Hindlimb muscle (tissue), 1 donor: ENCODE data around the gene PPM1D. TPM values are rescaled to one million over a fixed set of nuclear protein-coding genes. Genes with fewer than 3 reads are reported as not detected.
"Not testable (repeated sequence)": the region's sequence is repeated elsewhere in the genome, so short reads cannot be mapped to it uniquely, and the experiment has no call there.

ENCODE experiments used
- DNase-seq: peaks from one replicate; pipeline ENCODE4 v3.0.0-alpha.2; 2013
- polyA plus RNA-seq: library from polyadenylated mRNA; unstranded; fragments of 120-200 nt; gene quantifications from one replicate; pipeline ENCODE4 v1.2.1, GENCODE V29; 2013; ENCODE audit not compliant: insufficient read length

Gene PPM1D
- 9.7 TPM for polyA plus RNA-seq

DNA sequence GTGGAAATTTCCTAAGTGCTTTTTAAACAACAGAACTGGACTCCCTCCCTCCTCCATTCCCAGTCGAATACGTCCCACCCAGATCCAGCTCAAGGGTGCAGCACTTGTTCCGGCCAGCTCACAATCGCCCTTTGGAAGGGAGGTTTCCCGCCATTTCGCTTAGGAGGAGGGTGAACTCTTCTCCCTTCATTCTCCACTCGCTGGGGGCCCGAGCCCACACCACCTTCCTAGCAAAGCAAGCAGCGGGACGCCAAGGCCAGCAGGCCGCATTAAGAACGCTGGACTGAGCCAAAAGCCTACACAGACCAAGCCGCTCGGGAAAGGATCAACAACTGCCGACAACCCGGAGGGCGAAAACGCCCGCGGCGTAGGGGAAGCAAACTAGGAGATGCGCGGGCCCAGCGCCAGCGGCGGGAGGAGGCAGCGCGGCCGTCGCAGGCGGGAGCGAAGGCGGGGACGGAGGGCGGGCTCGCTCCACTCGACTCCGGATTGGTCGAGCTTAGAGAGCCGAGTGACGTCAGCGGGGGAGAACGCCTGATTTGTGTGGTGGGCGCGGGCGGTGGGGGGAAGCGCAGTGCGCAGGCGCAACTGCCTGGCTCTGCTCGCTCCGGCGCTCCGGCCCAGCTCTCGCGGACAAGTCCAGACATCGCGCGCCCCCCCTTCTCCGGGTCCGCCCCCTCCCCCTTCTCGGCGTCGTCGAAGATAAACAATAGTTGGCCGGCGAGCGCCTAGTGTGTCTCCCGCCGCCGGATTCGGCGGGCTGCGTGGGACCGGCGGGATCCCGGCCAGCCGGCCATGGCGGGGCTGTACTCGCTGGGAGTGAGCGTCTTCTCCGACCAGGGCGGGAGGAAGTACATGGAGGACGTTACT is at the start of gene PPM1D:
TSS of gene PPM1D (plus strand) at position 574 of the 870 bp plus-strand sequence. CDS start at position 796, 222 bp downstream.
- peak; percentile 100 for DNase-seq

DNA sequence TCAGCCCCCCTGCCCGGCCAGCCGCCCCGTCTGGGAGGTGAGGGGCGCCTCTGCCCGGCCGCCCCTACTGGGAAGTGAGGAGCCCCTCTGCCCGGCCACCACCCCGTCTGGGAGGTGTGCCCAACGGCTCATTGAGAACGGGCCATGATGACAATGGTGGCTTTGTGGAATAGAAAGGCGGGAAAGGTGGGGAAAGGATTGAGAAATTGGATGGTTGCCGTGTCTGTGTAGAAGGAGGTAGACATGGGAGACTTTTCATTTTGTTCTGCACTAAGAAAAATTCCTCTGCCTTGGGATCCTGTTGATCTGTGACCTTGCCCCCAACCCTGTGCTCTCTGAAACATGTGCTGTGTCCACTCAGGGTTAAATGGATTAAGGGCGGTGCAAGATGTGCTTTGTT is 47.7 kb upstream of the PPM1D start:
- not testable (repeated sequence) for DNase-seq

DNA sequence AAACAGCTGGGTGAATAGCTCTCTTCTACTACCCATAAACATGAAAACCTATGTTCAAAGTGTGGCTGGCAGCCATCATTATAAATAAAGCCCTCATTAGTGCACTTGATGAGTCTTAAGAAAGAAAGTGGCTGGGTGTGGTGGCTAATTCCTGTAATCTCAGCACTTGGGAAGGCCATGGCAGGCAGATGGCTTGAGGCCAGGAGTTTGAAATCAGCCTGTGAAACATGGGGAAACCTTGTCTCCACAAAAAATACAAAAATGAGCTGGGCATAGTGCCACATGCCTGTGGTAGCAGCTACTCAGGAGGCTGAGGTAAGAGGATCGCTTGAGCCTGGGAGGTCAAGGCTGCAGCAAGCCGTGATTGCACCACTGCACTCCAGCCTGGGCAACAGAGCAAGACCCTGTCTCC is 45.6 kb upstream of the PPM1D start:
- no peak for DNase-seq

DNA sequence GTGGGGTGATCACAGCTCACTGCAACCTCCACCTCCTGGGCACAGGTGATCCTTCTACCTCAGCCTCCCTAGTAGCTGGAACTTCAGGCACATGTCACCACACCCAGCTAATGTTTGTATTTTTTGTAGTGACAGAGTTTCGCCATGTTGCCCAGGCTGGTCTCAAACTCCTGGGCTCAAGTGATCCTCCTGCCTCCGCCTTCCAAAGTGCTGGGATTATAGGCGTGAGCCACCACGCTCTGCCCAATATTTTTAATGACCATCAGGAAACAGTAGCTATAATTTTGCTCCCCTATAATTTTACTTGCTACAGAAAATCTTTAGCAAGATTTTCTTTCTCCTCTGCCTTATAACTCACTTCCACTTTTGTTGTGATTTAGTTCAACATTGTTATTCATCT is 44.2 kb upstream of the PPM1D start:
- no peak for DNase-seq

DNA sequence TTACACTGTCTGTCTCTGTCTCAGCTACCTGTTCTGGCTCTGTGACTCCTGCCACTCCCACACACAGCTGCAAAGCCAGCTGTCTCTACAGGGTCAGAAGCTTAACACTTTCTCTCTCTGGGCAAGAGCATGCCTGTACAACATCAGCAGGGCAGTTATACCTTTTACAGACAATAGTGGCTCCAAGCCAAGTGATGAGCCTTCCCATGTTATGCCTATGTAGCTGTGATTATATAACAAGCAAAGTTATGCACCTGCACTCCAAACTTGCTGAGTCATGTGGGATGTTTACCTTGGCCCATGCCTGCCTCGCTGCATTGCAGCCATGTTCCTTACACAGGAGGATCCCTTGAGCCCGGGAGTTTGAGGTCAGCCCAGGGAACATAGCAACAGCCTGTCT is 42.2 kb upstream of the PPM1D start:
- DNase-seq = no peak

DNA sequence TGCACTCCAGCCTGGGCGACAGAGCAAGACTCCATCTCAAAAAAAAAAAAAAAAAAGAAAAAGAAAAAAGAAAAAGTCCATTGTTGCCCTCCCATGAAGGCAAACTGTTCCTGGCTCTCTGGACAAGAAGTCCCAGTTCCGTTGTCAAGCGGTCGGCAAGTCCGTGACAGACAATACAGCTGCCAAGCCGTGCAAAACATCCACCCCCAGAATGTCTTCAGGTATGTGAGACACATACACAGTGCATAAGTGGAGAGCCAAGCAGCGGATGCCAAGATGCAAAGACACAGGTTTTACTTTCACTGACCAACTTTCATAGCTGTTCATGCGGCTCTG is 40.4 kb upstream of the PPM1D start:
- DNase-seq = no peak

DNA sequence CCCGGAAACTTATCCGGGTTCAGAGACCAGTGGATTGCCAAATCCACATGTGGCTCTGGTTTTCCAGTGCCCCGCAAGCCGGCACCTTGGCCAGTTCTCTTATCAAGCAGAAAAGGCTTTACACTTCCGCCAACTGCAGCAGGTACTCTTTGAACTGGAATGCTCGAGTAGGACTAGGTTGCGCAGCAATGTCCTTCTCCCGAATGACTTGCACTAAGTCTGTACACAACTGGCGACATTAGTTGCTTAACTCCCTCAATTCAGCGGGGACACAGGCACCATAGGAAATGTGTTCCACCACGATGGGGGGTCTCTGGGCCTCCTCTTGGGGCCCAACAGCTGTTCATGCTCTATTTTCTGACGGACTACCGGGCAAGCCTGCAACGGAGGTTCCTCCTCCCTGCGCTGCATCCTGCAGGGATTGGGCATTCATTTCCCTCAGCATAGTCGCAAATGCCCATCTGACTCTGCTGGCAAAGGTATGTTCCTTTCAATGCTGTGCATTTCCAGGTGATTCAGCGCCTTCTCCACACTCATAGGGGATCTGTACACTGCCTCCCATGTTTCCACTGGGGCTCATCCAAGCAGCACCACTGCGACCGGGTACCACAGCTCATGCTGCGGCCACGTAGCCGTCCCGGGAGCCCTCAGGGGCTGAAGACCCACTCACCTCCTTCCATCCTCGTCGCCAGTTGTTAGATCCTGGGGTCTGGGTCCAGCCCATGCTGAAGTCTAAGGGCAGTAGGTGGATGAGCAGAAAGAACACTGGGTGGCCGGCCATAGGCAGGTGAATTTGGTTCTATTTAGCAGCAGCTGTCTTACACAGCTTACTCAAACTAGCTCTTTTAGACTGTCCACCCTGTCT is 39.8 kb upstream of the PPM1D start:
- DNase-seq = no peak

DNA sequence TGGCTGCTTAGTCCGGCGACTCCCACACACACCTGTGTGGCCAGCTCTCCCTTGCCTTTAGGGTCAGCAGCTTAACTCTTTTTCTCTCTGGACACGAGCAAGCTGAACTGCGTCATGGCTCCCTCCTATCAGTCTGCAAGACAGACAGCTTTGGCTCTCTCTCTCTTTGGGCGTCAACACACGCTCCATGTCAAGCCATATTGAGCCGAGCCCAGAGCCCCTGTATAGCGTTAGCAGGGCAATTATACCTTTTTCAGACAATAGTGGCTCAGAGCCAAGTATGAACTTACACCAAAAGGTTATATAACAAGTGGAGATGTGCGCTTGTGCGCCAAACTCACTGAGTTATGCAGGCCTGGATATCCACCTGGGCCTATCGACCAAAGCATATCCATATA is 39.1 kb upstream of the PPM1D start:
- no peak for DNase-seq

DNA sequence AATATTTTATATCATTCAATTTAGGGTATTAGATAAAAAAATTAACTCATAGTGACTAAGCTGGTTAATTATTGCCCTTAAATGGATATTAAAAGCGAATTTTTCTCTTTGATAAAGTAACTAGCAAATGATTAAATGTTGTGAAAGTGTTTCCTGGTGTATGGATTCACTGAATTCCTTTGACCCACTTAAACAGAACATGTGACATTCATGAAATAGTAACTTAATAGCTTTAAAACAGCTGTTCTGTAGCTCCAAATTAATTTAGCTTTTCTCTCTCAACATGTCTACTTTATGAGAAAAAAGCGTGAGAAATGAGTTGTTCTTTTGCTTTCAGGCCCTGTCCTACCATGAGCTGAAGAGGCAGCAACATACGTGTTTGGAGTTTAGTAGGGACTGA is 37.6 kb upstream of the PPM1D start:
- DNase-seq = no peak

DNA sequence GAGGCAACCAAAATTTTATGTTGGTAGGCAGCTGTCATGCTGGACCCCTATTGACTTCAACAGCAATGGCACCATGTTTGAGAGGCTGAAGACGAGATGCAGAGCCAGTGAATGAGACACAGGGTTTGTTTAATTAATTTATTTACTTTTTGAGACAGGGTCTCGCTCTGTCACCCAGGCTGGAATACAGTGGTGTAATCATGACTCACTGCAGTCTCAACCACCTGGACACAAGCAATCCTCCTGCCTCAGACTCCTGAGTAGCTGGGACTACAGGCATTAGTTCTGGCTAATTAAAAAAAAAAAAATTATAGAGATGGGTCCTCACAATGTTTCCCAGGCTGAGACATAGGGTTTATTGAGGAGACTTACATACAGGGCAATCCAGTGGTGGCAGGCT is 36.2 kb upstream of the PPM1D start:
- no peak for DNase-seq

DNA sequence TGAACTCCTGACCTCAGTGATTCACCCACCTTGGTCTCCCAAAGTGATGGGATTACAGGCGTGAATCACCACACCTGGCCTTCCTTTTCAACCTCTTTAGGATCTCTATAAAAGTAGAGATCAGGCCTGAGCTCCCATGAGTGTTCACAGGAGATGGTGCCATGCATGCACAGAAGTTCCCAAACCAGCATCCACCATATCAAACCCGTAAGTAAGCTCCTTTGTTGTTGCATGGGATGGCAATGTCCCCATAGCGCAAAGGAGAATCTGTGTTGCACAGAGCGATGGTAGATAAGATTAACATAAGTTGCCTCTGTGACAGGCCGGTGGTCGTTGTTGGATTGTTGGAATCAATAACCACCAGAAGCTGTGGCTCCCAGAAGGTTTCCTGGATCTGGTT is 34.8 kb upstream of the PPM1D start:
- DNase-seq = no peak

DNA sequence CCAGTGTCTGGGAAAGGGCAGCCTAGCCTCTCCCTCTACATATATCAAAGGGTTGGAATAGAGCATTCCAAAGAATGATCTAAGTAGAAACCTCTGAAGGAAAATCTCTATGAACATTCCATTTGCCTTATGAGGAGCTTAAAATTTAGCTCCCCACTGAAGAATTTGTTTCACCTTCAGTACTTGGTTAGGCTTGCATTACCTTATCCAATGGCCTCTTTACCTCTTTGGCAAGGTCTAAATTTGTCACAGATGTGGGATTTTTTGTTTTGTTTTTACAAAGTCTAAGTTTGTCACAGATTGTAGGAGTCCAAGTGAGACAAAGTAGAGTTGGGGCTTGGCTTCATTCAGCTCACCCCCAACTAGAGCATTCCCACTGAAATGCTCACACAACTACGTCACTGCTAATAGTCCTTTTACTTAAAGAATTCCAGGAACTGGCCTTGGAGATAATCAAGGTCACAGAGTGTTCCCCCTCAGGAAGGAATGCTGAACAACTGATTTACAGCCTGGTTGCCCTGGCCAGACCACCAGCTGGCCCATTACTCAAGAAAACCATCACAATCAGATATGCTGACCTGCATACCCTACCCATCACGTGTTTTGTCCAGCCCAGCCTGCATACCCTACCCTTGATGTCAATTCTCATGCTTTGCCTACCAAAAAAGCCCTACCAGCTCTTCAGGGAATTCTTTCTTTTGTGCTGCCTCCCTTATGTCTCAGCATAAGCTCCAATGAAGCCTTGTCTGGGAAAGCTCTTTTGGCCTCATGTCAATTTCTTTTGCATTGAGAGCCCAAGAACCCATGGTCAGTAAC is 26.5 kb upstream of the PPM1D start:
- DNase-seq = no peak

DNA sequence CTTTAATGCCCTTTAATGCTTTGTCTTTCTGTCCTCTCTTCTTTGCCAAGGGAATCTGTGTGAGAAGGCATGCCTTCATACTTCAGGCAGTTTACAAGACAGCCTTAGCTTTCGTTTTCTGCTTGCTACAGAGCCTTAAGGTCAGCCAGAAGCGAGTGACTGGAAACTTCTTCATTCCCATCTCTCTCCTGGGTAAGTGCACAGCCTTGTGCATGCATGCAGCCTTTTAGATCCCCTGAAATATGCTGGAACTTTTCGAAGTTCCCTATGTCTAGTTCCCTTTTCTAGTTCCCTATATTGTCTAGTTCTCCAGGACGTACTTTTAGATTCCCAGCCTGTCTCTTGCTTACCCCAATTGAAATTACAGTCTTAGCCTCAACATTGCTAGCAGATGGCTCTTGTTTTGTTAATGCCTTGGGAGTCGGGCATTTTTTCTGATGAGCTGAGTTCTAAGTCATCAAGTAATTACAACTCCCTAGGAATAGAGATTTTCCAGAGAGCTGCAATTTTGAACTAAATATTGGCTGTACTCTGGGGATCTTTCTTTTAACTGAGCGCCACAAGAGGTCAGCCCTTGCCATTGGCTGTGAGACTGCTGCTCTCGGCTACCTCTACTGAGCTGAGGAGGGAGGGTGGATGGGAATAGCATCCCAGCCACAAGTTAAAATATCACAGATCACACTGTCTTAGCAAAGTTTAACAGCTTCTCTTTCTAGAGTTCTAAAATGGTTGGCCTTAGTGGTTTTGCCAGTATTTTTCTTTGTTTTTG is 22.7 kb upstream of the PPM1D start:
- peak; percentile 76 for DNase-seq

DNA sequence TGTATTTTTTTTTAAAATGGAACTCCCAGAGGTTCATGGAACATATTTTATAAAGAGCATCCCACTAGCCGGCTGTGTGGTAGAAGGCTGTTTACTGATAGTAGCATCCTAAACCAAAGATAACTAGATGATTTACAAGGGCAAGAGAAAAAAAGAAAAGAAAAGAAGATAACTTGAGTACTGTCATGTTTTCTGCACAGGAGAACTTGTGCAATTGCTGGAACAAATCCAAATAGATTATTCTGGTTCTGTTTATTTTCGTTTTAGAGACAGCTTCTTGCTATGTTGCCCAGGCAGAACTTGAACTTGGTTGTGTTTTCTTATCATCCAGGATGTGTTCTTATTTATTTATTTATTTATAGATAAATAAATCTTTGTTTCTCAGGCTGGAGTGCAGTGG is 20.9 kb upstream of the PPM1D start:
- no peak for DNase-seq

DNA sequence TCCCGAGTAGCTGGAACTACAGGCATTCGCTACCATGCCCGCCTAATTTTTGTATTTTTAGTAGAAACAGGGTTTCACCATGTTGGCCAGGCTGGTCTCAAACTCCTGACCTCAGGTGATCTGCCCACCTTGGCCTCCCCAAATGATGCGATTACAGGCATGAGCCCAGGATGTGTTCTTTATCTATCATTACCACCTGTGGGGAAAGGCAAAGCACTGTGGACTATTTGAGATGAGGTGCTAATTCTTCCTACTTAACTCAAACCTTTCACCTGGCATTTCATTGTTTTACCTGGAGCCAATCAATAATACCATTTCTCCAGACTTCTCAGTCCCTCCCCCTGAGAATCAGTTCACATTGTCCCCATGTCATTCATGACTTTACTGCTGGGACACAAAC is 20.4 kb upstream of the PPM1D start:
- DNase-seq = no peak

DNA sequence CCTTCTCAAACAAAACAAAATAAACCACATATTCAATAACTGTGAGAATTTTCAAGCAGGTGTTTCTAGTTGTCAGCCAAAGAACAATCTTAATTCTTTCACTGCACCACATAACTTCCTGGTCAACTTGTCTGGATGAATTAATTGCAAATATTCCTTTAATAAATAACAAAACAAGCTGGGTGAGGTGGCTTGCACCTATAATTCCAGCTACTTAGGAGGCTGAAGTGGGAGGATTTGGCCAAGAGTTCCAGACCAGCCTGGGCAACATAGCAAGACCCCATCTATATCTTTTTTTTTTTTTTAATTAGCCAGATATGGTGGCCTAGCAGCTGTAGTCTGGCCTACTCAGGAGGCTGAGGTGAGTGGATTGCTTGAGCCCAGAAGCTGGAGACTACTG is 17.0 kb upstream of the PPM1D start:
- no peak for DNase-seq

DNA sequence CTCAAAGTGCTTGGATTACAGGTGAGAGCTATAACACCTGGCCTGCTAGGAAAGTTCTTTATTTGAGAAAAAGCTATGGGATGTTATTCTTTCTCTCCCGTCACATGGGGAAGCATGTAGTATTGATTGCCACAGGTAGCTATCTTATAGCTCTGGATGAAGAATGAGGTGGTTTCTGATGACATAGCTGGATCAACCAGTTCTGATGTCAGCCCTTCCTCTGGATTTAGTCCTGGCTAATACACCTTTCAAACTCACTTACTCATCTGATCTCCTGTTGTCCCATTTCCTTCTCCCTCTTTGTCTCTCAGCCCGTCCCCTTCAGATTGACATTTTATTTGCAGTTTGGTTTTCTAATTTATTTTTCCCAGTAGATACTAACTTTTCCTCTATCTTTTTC is 14.1 kb upstream of the PPM1D start:
- no peak for DNase-seq

DNA sequence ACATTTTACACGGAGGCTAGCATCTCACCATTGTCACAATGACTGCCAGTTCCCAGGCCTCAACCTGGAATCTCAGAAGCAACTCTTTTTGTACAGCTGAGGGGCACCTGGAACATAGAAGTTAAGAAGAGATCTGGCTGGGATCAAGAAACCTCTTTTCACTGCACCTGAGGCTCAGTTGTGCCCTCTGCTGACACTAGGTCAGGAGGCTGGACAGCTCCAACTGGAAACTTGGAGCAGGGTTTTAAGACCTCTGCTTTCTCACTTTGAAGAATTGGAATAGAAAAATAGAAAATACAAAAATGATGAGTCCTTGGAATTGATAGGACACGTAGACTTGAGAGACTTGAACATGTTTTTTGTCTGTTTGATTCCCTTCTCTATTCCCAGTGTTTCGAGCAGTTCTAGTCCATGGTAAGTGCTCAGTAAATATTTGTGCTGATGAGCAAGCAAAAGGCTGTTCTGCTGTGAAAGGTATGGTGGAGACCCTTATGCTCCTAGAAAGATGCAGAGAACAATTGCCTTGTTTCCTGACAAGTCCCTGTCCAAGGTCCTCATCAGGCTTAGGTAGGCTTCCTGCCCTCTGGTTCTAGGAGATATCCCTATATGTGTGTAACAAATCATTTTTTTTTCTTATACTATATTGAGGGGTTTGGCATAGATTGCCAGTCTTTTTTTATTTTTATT is 13.6 kb upstream of the PPM1D start:
- no peak for DNase-seq

DNA sequence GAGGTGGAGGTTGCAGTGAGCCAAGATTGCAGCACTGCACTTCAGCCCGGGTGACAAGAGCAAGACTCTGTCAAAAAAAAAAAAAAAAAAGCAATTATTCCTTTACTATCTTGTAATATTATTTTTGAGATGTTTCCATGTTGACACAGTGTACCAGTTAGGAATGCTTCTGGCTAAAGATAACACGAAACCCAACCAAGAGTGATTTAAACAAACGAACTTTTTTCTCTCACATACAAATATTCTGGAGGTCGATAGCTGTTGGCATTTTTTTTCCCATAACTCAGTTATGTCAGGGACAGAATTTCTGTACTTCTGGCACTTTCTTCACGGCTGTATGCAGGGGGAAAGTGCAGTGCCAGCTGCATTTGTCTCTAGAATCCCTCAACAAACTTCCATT is 9.9 kb upstream of the PPM1D start:
- DNase-seq = no peak

DNA sequence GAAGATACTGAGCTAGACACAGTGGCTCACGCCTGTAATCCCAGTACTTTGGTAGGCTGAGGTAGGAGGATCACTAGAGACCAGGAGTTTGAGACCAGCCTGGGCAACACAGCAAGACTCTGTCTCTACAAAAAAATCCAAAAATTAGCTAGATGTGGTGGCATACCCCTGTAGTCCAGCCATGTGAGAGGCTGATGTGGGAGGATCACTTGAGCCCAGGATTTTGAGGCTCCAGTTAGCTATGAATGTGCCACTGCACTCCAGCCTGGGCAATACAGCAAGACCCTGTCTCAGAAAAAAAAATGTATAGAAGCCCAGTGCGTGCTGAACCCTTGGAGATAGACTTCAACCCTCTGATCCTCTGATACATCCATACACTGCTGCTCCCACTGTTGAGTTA is 7.2 kb upstream of the PPM1D start:
- DNase-seq = no peak

DNA sequence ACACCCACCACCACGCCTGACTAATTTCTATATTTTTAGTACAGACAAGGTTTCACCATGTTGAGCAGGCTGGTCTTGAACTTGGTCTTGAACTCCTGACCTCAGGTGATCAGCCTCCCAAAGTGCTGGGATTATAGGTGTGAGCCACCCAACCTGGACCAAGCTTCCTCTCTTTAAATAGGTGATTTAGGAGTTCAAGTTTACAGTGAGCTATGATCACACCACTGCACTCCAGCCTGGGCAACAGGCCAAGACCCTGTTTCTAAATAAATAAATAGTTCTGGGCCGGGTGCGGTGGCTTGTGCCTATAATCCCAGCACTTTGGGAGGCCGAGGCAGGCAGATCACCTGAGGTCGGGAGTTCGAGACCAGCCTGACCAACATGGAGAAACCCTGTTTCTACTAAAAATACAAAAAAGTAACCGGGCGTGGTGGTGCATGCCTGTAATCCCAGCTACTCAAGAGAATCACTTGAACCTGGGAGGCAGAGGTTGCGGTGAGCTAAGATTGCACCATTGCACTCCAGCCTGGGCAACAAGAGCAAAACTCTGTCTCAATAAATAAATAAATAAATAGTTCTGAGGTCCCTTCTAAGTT is 6.5 kb upstream of the PPM1D start:
- DNase-seq = not testable (repeated sequence)
